ENCODE measurements around the gene C16orf87.

C16orf87 gene

GRCh38 chr16:46747777-46748651 lies 83.0 kb downstream of the C16orf87 start, which contains the start of gene MYLK3:
TSS of gene MYLK3 (minus strand) at chr16:46748344. CDS start at chr16:46748193, 151 bp downstream.
- H3K9me3 ChIP-seq, result no peaks in the 10 kb centered on the region
- in situ Hi-C loops (cut with MboI; ENCODE audit: low sequenced_read_pairs), result no loop called here
- H3K4me1 ChIP-seq, result no peaks in the 10 kb centered on the region
- no peaks in the 10 kb centered on the region for H3K36me3 ChIP-seq (replicated peaks)
- H3K4me3 ChIP-seq, result no peak within 1 kb of the TSS
- no peaks in the 10 kb centered on the region for H3K27me3 ChIP-seq (ENCODE audit: low read depth)
- no peak for DNase-seq (ENCODE audit: low spot score in 2 of 2)

- Histone ChIP-seq H3K4me3 (no peak overlapping the region), H3K4me1 (no peaks in the 10 kb centered on the region), H3K36me3 (replicated peaks) (no peaks in the 10 kb centered on the region), H3K27me3 (ENCODE audit: low read depth) (no peaks in the 10 kb centered on the region), H3K9me3 (no peaks in the 10 kb centered on the region)
- no peak for DNase-seq (ENCODE audit: low spot score in 2 of 2)
- in situ Hi-C loops (cut with MboI; ENCODE audit: low sequenced_read_pairs), result no loop called here
These were observed 83.9 kb downstream of the C16orf87 start for GRCh38 chr16:46746821-46747776.
